OCI-LY1 (cell line): ENCODE results near the gene KIF11.

Experiments
- H2AFZ ChIP-seq: fragments of 200-600 bp; sonication (generic), shearing (Covaris generic); 2 replicates; pipeline ENCODE4 v1.6.0; 2014; ENCODE audit warnings: antibody characterized with exemption, mild to moderate bottlenecking, low read length
- H3F3A ChIP-seq: fragments of 200-600 bp; sonication (generic), shearing (Covaris generic); 2 replicates; pipeline ENCODE4 v1.6.0; 2014; ENCODE audit warnings: mild to moderate bottlenecking, antibody characterized with exemption, low read length, moderate library complexity; ENCODE audit not compliant: insufficient read depth
- H3K27ac ChIP-seq: fragments of 200-600 bp; sonication (generic); 2 replicates; pipeline ENCODE4 v1.5.1; 2014; ENCODE audit warnings: low read length, mixed run types, mild to moderate bottlenecking, low read depth; ENCODE audit not compliant: poor library complexity, severe bottlenecking
- H3K27me3 ChIP-seq: fragments of 200-600 bp; sonication (generic); 2 replicates; pipeline ENCODE4 v1.6.0; 2014; ENCODE audit warnings: antibody characterized with exemption, mild to moderate bottlenecking, low read length, moderate library complexity; ENCODE audit not compliant: insufficient read depth
- H3K36me3 ChIP-seq: fragments of 200-600 bp; sonication (generic); 2 replicates; pipeline ENCODE4 v1.6.1; 2014; ENCODE audit warnings: mild to moderate bottlenecking, antibody characterized with exemption, low read length, moderate library complexity, mixed read lengths; ENCODE audit not compliant: insufficient read depth
- H3K4me1 ChIP-seq: fragments of 200-600 bp; sonication (generic); 2 replicates; pipeline ENCODE4 v1.5.1; 2014; ENCODE audit warnings: mild to moderate bottlenecking, low read length, moderate library complexity; ENCODE audit not compliant: insufficient read depth, severe bottlenecking
- H3K4me2 ChIP-seq: fragments of 200-600 bp; sonication (generic), shearing (Covaris generic); 2 replicates; pipeline ENCODE4 v1.6.1; 2014; ENCODE audit warnings: low read length
- H3K4me3 ChIP-seq: fragments of 200-600 bp; sonication (generic); 2 replicates; pipeline ENCODE4 v1.5.1; 2014; ENCODE audit warnings: low read length, low read depth, mild to moderate bottlenecking, mixed read lengths; ENCODE audit not compliant: poor library complexity, severe bottlenecking
- H3K79me2 ChIP-seq: fragments of 200-600 bp; shearing (Covaris generic); 2 replicates; pipeline ENCODE4 v1.6.1; 2016; ENCODE audit warnings: mixed run types, low read length, mixed read lengths; ENCODE audit not compliant: insufficient read depth
- H3K9ac ChIP-seq: fragments of 200-600 bp; sonication (generic), shearing (Covaris generic); 2 replicates; pipeline ENCODE4 v1.6.1; 2014; ENCODE audit warnings: mild to moderate bottlenecking, low read length, mixed read lengths
- H3K9me2 ChIP-seq: fragments of 200-600 bp; sonication (generic), shearing (Covaris generic); 2 replicates; pipeline ENCODE4 v1.6.1; 2014; ENCODE audit warnings: low read depth, mild to moderate bottlenecking, low read length, mixed read lengths
- H3K9me3 ChIP-seq: fragments of 200-600 bp; shearing (Covaris generic); 2 replicates; pipeline ENCODE4 v1.6.1; 2014; ENCODE audit warnings: low read length, mixed read lengths
- H4K20me1 ChIP-seq: fragments of 200-600 bp; sonication (generic), shearing (Covaris generic); 2 replicates; pipeline ENCODE4 v1.6.0; 2016; ENCODE audit warnings: mild to moderate bottlenecking, low read length; ENCODE audit not compliant: insufficient read depth
- CTCF ChIP-seq: fragments of 200-600 bp; sonication (generic), shearing (Covaris generic); IDR thresholded peaks from 2 replicates; pipeline ENCODE4 v1.5.1; 2017; ENCODE audit warnings: mild to moderate bottlenecking, antibody characterized with exemption, low read length, moderate library complexity, mixed read lengths
- EZH2 ChIP-seq: fragments of 200-600 bp; sonication (generic), shearing (Covaris generic); IDR thresholded peaks from 2 replicates; pipeline ENCODE4 v1.8.0; 2017; ENCODE audit warnings: borderline replicate concordance, mixed run types, mild to moderate bottlenecking, antibody characterized with exemption, low read length, moderate library complexity, mixed read lengths

Gene KIF11

GRCh38 chr10:92592761-92593618 lies at the start of gene KIF11:
Gene KIF11, plus strand, starts transcription at chr10:92593130. Its CDS starts 246 bp downstream, at chr10:92593376.
- H3K36me3 ChIP-seq, result peaks cover 5% of the 10 kb centered on the region
- 0 out of 2 replicates have a peak, but pooled peaks cover 2% of the 10 kb centered on the region for H3F3A ChIP-seq
- H3K9me2 ChIP-seq, result no peaks in the 10 kb centered on the region
- no peak within 1 kb of the TSS for H2AFZ ChIP-seq
- H3K79me2 ChIP-seq, result peaks cover 47% of the 10 kb centered on the region
- no peaks in the 10 kb centered on the region for H4K20me1 ChIP-seq
- H3K27ac ChIP-seq, result peak within 1 kb of the TSS; percentile 94
- no peaks in the 10 kb centered on the region for H3K27me3 ChIP-seq
- peak within 1 kb of the TSS; percentile 82 for H3K4me3 ChIP-seq
- TF ChIP-seq EZH2 (no peak), CTCF (no peak)
- H3K9ac ChIP-seq, result peak within 1 kb of the TSS; percentile 92
- peaks cover 34% of the 10 kb centered on the region for H3K4me1 ChIP-seq
- H3K4me2 ChIP-seq, result peak within 1 kb of the TSS; percentile 93
- no peaks in the 10 kb centered on the region for H3K9me3 ChIP-seq

DNA sequence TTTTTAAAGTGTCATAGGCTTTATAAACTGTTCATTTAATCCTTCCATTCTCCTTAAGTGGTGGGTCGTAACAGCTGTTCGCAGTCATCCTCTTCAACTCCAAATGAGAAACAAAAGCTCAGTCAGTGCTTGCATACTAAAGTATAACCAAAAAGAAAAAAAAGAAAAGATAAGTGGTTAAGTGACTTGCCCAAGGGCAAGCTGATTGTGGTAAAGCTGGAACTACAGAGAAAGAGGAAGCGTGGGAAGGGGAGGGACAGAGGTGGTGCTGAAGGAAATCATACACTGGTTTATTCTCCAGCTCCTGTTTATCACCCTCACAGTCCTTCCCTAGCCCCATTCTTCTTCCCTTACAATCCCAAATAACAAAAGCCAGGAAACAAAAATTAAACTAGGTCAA lies 48.6 kb upstream of the KIF11 start:
- Histone ChIP-seq H3K4me1 (peaks cover 15% of the 10 kb centered on the region), H3K79me2 (peaks cover 9% of the 10 kb centered on the region; the same call in 1 of the 2 replicates), H3K9ac (no peak overlapping the region)

GRCh38 chr10:92545556-92545955 lies 47.4 kb upstream of the KIF11 start:
- Histone ChIP-seq H4K20me1 (no peaks in the 10 kb centered on the region), H3K4me3 (no peak overlapping the region), H2AFZ (no peak overlapping the region), H3K79me2 (peaks cover 6% of the 10 kb centered on the region; the same call in 1 of the 2 replicates), H3K9me3 (no peaks in the 10 kb centered on the region), H3K9ac (no peak overlapping the region), H3K9me2 (no peaks in the 10 kb centered on the region), H3F3A (no peaks in the 10 kb centered on the region), H3K27ac (no peak overlapping the region), H3K27me3 (no peaks in the 10 kb centered on the region), H3K4me1 (peaks cover 13% of the 10 kb centered on the region), H3K36me3 (peaks cover 6% of the 10 kb centered on the region; the same call in 1 of the 2 replicates), H3K4me2 (no peak overlapping the region)
- TF ChIP-seq CTCF, result no peak
- TF ChIP-seq EZH2, result no peak

More for the DNA sequence above, 48.6 kb upstream of the KIF11 start:
- Histone ChIP-seq H3K4me3 (no peak overlapping the region), H3K9me3 (no peaks in the 10 kb centered on the region), H3K36me3 (peaks cover 6% of the 10 kb centered on the region; the same call in 1 of the 2 replicates), H3K27me3 (no peaks in the 10 kb centered on the region), H4K20me1 (no peaks in the 10 kb centered on the region), H3K9me2 (no peaks in the 10 kb centered on the region), H3K4me2 (no peak overlapping the region), H3K27ac (no peak overlapping the region), H3F3A (no peaks in the 10 kb centered on the region), H2AFZ (no peak overlapping the region)
- TF ChIP-seq EZH2, result no peak
- TF ChIP-seq CTCF, result no peak
